ENCODE results near the gene ERF. TPM values are rescaled to one million over a fixed set of nuclear protein-coding genes. Genes with fewer than 3 reads are reported as not detected.

Gene ERF
- total RNA-seq, result 31.8 and 44.8 TPM in 2 replicates

- Histone ChIP-seq H3K4me1 (ENCODE audit: insufficient read depth, low read length) (peaks cover 38% of the 10 kb centered on the region), H2AFZ (ENCODE audit: low read length) (peak within 1 kb of the TSS; percentile 94), H3K36me3 (ENCODE audit: insufficient read depth, low read length) (peaks cover 5% of the 10 kb centered on the region), H3K9me3 (ENCODE audit: low read depth, low read length) (no peaks in the 10 kb centered on the region), H3K79me2 (ENCODE audit: insufficient read depth, low read length) (peaks cover 45% of the 10 kb centered on the region), H3K27me3 (ENCODE audit: insufficient read depth, low read length) (no peaks in the 10 kb centered on the region), H4K20me1 (ENCODE audit: insufficient read depth, low read length) (peaks cover 15% of the 10 kb centered on the region), H3K27ac (ENCODE audit: low read depth, low read length) (peak within 1 kb of the TSS; percentile 90), H3K4me3 (ENCODE audit: insufficient read depth, low read length) (peak within 1 kb of the TSS; percentile 95), H3K4me2 (ENCODE audit: insufficient read depth, low read length) (peak within 1 kb of the TSS; percentile 89)
- DNase-seq (ENCODE audit: insufficient read length, low spot score, missing footprints), result peak; percentile 100
- TF ChIP-seq CTCF (IDR thresholded peaks at IDR 0.05; ENCODE audit: extremely low read depth, low read depth, low read length), result no peak
These were observed at the start of gene ERF for GRCh38 chr19:42254850-42255765. Gene ERF (minus strand): TSS chr19:42255128. CDS start chr19:42254999, 129 bp downstream.

- H3K4me3 ChIP-seq (ENCODE audit: insufficient read depth, low read length), result no peak overlapping the region
- no peaks in the 10 kb centered on the region for H3K27me3 ChIP-seq (ENCODE audit: insufficient read depth, low read length)
- no peaks in the 10 kb centered on the region for H3K36me3 ChIP-seq (ENCODE audit: insufficient read depth, low read length)
- H3K4me2 ChIP-seq (ENCODE audit: insufficient read depth, low read length), result no peak overlapping the region
- peaks cover 9% of the 10 kb centered on the region for H3K4me1 ChIP-seq (ENCODE audit: insufficient read depth, low read length)
- DNase-seq (ENCODE audit: insufficient read length, low spot score, missing footprints), result no peak
- no peaks in the 10 kb centered on the region for H3K79me2 ChIP-seq (ENCODE audit: insufficient read depth, low read length)
- no peaks in the 10 kb centered on the region for H4K20me1 ChIP-seq (ENCODE audit: insufficient read depth, low read length)
- H3K9me3 ChIP-seq (ENCODE audit: low read depth, low read length), result no peaks in the 10 kb centered on the region
- TF ChIP-seq CTCF (IDR thresholded peaks at IDR 0.05; ENCODE audit: extremely low read depth, low read depth, low read length), result no peak
- no peak overlapping the region for H2AFZ ChIP-seq (ENCODE audit: low read length)
- H3K27ac ChIP-seq (ENCODE audit: low read depth, low read length), result no peak overlapping the region
These were observed 48.9 kb upstream of the ERF start for GRCh38 chr19:42303876-42304275.

DNA sequence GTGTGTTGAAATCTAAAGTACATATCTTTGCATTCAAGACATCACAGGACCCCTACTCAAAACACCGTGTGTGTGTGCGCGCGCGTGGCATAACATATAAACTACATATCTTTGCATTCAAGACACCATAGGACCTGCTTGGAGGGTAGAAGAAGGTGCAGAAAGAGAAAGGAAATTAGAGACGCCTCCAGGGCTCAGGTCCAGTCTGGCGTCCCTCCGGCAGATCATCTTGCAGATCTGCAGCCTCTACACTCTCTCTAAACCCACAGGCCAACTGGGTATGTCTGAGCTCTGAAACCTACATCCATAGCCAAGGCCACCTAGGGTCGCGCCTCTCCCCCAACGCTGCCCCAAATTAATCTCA is 48.2 kb upstream of the ERF start:
- Histone ChIP-seq H3K4me3 (ENCODE audit: insufficient read depth, low read length) (peak overlapping the region; percentile 81), H2AFZ (ENCODE audit: low read length) (no peak overlapping the region), H3K27me3 (ENCODE audit: insufficient read depth, low read length) (no peaks in the 10 kb centered on the region), H3K4me2 (ENCODE audit: insufficient read depth, low read length) (peak overlapping the region; percentile 93), H3K36me3 (ENCODE audit: insufficient read depth, low read length) (no peaks in the 10 kb centered on the region), H3K4me1 (ENCODE audit: insufficient read depth, low read length) (peaks cover 9% of the 10 kb centered on the region), H3K27ac (ENCODE audit: low read depth, low read length) (no peak overlapping the region), H3K79me2 (ENCODE audit: insufficient read depth, low read length) (no peaks in the 10 kb centered on the region), H3K9me3 (ENCODE audit: low read depth, low read length) (no peaks in the 10 kb centered on the region), H4K20me1 (ENCODE audit: insufficient read depth, low read length) (no peaks in the 10 kb centered on the region)
- DNase-seq (ENCODE audit: insufficient read length, low spot score, missing footprints), result no peak
- no peak for TF ChIP-seq CTCF (IDR thresholded peaks at IDR 0.05; ENCODE audit: extremely low read depth, low read depth, low read length)

DNA sequence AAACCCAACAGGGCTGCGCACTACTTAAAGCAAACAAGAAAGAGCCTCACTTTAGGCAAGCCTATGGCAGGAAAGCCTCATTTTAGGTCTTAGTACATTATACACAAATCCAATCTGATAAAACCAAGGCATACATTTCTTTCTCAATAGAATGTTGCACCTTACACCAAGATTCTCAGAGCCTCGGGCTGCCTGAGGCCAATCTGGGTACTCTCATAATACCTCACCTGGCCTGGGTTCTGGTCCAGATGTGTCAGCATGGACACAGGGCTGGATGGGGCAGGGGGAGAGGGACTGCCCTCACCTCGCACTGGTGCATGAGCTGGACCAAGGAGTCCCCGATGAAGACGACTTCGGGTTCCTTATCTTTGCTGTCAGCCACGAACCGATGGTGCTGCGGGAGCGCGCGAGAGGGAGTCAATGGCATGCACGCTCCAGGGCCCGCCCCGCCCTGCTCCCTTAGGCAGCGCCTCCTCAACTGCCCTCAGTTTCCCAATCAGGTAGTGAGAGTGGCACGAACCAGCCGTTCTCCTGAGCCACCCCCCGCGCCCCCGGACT is 46.8 kb upstream of the ERF start, which contains the start of gene PRR19:
Gene PRR19, plus strand, starts transcription at position 487 of the 558 bp plus-strand sequence. CDS start 7,453 bp downstream, outside the sequence.
- Histone ChIP-seq H3K27ac (ENCODE audit: low read depth, low read length) (no peak within 1 kb of the TSS), H3K4me3 (ENCODE audit: insufficient read depth, low read length) (peak within 1 kb of the TSS; percentile 81), H4K20me1 (ENCODE audit: insufficient read depth, low read length) (no peaks in the 10 kb centered on the region), H3K9me3 (ENCODE audit: low read depth, low read length) (no peaks in the 10 kb centered on the region), H3K27me3 (ENCODE audit: insufficient read depth, low read length) (no peaks in the 10 kb centered on the region), H3K4me2 (ENCODE audit: insufficient read depth, low read length) (peak within 1 kb of the TSS; percentile 93), H2AFZ (ENCODE audit: low read length) (peak within 1 kb of the TSS; percentile 94), H3K4me1 (ENCODE audit: insufficient read depth, low read length) (peaks cover 9% of the 10 kb centered on the region), H3K79me2 (ENCODE audit: insufficient read depth, low read length) (no peaks in the 10 kb centered on the region), H3K36me3 (ENCODE audit: insufficient read depth, low read length) (no peaks in the 10 kb centered on the region)
- DNase-seq (ENCODE audit: insufficient read length, low spot score, missing footprints), result peak; percentile 89
- no peak for TF ChIP-seq CTCF (IDR thresholded peaks at IDR 0.05; ENCODE audit: extremely low read depth, low read depth, low read length)
